NT2/D1 (cell line): ENCODE data around the gene C6orf118.

Experiments
- SUZ12 ChIP-seq: IDR thresholded peaks from 2 replicates; pipeline ENCODE4 v1.6.1; 2011; ENCODE audit not compliant: insufficient read length, insufficient read depth; ENCODE audit errors: extremely low read depth
- YY1 ChIP-seq: IDR thresholded peaks from 2 replicates; pipeline ENCODE4 v1.6.1; 2011; ENCODE audit not compliant: insufficient read length, insufficient read depth
- ZNF274 ChIP-seq: IDR thresholded peaks from 2 replicates; pipeline ENCODE4 v1.6.1; 2011; ENCODE audit warnings: mild to moderate bottlenecking, low read depth, low read length

DNA sequence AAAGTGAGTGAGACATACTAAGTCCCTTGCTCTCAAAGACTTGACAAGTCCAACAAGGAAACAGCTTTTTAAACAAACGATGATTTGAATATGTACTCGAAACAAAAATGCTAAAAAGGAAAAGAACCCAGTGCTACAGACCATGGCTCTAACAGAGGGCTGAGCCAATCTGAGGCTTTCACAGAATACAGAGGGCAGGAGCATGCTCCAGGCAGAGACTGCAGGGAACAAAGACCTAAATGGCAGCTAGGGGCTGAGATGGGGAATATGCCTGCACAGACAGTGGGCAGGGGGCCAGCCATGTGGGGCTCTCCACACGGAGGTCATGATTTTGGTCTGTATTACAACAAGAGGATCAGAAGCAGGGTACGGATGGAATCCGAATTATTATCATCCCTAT is 31.1 kb upstream of the C6orf118 start:
- TF ChIP-seq ZNF274 (no peak), SUZ12 (no peak), YY1 (no peak)
